ENCODE results near the gene TRAP1.

DNA sequence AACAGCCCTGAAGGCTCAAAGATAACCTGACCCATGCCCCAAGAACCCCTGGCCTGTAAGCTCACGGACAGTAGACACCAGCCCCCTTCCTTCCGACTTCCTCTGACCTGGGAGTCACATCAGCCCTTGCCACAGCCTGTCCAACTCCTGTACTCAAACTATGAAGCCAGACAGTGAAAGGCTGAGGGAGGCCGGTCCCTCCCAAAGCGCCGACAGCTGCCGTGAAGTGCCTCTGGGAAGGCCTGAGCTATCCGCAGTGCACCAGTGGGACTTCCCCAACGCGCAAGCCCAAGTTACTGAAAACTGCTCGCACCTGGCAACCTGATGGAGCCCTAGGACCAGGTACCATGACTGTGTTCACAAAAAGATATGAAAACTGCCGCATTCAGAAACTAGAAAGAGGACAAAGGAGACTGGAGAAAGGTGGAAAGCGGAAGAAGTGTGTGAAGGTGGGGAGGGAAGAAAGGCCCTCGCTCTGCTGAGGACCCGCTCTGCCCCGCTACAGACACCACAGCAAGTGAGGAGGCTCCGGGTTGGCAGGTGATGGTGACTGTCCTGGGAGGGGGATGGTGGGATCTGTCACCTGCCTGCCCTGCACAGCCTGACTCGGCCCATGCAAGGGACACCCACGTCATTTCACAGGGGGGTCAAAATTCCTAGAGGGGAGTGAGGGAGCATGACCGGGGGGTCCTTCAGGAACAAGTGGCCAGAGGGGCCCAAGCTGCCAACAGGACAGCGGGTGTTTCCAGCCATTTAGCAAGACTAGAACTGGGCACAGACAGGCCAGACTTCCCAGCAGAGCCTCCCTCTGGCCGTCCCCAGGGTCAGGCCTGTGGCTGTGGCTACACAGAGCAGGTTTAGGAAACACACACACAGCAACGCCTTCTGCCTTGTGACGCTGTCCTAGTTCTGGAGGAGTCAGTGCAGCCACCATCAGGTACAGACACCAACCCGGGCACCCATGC lies 13.1 kb upstream of the TRAP1 start:
- TF ChIP-seq, protein P1, sequence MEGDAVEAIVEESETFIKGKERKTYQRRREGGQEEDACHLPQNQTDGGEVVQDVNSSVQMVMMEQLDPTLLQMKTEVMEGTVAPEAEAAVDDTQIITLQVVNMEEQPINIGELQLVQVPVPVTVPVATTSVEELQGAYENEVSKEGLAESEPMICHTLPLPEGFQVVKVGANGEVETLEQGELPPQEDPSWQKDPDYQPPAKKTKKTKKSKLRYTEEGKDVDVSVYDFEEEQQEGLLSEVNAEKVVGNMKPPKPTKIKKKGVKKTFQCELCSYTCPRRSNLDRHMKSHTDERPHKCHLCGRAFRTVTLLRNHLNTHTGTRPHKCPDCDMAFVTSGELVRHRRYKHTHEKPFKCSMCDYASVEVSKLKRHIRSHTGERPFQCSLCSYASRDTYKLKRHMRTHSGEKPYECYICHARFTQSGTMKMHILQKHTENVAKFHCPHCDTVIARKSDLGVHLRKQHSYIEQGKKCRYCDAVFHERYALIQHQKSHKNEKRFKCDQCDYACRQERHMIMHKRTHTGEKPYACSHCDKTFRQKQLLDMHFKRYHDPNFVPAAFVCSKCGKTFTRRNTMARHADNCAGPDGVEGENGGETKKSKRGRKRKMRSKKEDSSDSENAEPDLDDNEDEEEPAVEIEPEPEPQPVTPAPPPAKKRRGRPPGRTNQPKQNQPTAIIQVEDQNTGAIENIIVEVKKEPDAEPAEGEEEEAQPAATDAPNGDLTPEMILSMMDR (IDR thresholded peaks at IDR 0.05), result no peak
- no peak for TF ChIP-seq POLR2A (IDR thresholded peaks at IDR 0.05)
